HEK293 (cell line): Measurements from ENCODE around the gene TMEM14A.
A peak's percentile ranks its signal among the peaks of the same experiment; 100 is the strongest.

Experiments used
- CTCF ChIA-PET: fragments of 350-600 bp; formaldehyde crosslinking; extraction: SDS; loops from one replicate; lab custom pipeline; 2021; ENCODE audit warnings: antibody characterized with exemption; lab: Yijun Ruan, JAX
- POLR2A ChIA-PET: fragments of 300-600 bp; formaldehyde crosslinking; extraction: SDS; loops from one replicate; lab custom pipeline; 2020; ENCODE audit warnings: antibody characterized with exemption, inconsistent platforms; lab: Yijun Ruan, JAX
- H3K27ac ChIP-seq: fragments of 200-500 bp; sonication (Bioruptor generic); 2 replicates; pipeline ENCODE4 v1.5.1; 2014; ENCODE audit warnings: low read depth, low read length, control low read depth, inconsistent platforms; ENCODE audit errors: extremely low read depth
- H3K36me3 ChIP-seq, 2 experiments: fragments of 200-500 bp in 1 of 2; sonication (Bioruptor generic) in 1 of 2; 1 replicate in 1 of 2; 2 replicates in 1 of 2; pipeline ENCODE4 v1.5.1; 2014 to 2017; ENCODE audit warnings: inconsistent platforms in 2 of 2, low read length in 2 of 2; ENCODE audit not compliant: control insufficient read depth in 2 of 2, insufficient read depth in 1 of 2
- H3K4me1 ChIP-seq: fragments of 200-500 bp; sonication (Bioruptor generic); 2 replicates; pipeline ENCODE4 v1.5.1; 2014; ENCODE audit warnings: mild to moderate bottlenecking, low read length, inconsistent platforms; ENCODE audit not compliant: control insufficient read depth, insufficient read depth
- H3K4me3 ChIP-seq: 2 replicates; pipeline ENCODE4 v1.5.1; 2011; ENCODE audit warnings: low read depth, mild to moderate bottlenecking, control low read depth, low read length, moderate library complexity
- H3K9me3 ChIP-seq: fragments of 200-500 bp; sonication (Bioruptor generic); 2 replicates; pipeline ENCODE4 v1.5.1; 2014; ENCODE audit warnings: low read depth, low read length, inconsistent platforms; ENCODE audit not compliant: control insufficient read depth, insufficient read depth
- BCL6B ChIP-seq: fragments of 450-650 bp; formaldehyde crosslinking; IDR thresholded peaks from 2 replicates; pipeline ENCODE4 v1.5.1; 2017; ENCODE audit warnings: missing biosample characterization, missing genetic modification characterization
- CTCF ChIP-seq: fragments of 450-650 bp; formaldehyde crosslinking; IDR thresholded peaks from 2 replicates; pipeline ENCODE4 v1.5.1; 2016; ENCODE audit warnings: missing biosample characterization, missing genetic modification characterization
- PRDM6 ChIP-seq: fragments of 450-650 bp; formaldehyde crosslinking; IDR thresholded peaks from 2 replicates; pipeline ENCODE4 v1.5.1; 2017; ENCODE audit warnings: missing biosample characterization, missing genetic modification characterization
- REST ChIP-seq: fragments of 450-650 bp; formaldehyde crosslinking; IDR thresholded peaks from 2 replicates; pipeline ENCODE4 v1.5.1; 2016; ENCODE audit warnings: missing biosample characterization, missing genetic modification characterization
- TRIM28 ChIP-seq: IDR thresholded peaks from 2 replicates; pipeline ENCODE4 v1.6.1; 2011; ENCODE audit warnings: low read length, control low read depth, borderline replicate concordance
- ZBTB44 ChIP-seq: fragments of 450-650 bp; IDR thresholded peaks from 2 replicates; pipeline ENCODE4 v1.5.1; 2018; ENCODE audit warnings: missing biosample characterization, mild to moderate bottlenecking, missing genetic modification characterization
- ZEB2 ChIP-seq: fragments of 450-650 bp; formaldehyde crosslinking; IDR thresholded peaks from 2 replicates; pipeline ENCODE4 v1.5.1; 2016; ENCODE audit warnings: missing biosample characterization, missing genetic modification characterization
- ZNF24 ChIP-seq: fragments of 450-650 bp; formaldehyde crosslinking; IDR thresholded peaks from 2 replicates; pipeline ENCODE4 v1.5.1; 2016; ENCODE audit warnings: missing biosample characterization, missing genetic modification characterization
- ZNF324 ChIP-seq: fragments of 450-650 bp; formaldehyde crosslinking; IDR thresholded peaks from 2 replicates; pipeline ENCODE4 v1.5.1; 2016; ENCODE audit warnings: missing biosample characterization, missing genetic modification characterization
- ZNF501 ChIP-seq: fragments of 450-650 bp; formaldehyde crosslinking; IDR thresholded peaks from 2 replicates; pipeline ENCODE4 v1.5.1; 2016; ENCODE audit warnings: missing biosample characterization, missing genetic modification characterization
- ZNF518A ChIP-seq: fragments of 450-650 bp; formaldehyde crosslinking; conservative IDR thresholded peaks from 2 replicates; pipeline ENCODE4 v1.5.1; 2016; ENCODE audit warnings: low read depth, missing biosample characterization, missing genetic modification characterization
- ZNF639 ChIP-seq: fragments of 450-650 bp; formaldehyde crosslinking; IDR thresholded peaks from 2 replicates; pipeline ENCODE4 v1.5.1; 2016; ENCODE audit warnings: missing biosample characterization, missing genetic modification characterization
- ZNF664 ChIP-seq: fragments of 450-650 bp; formaldehyde crosslinking; IDR thresholded peaks from 2 replicates; pipeline ENCODE4 v1.5.1; 2016; ENCODE audit warnings: missing biosample characterization, missing genetic modification characterization
- ZSCAN23 ChIP-seq: fragments of 450-650 bp; formaldehyde crosslinking; IDR thresholded peaks from 2 replicates; pipeline ENCODE4 v1.5.1; 2016; ENCODE audit warnings: missing biosample characterization, missing genetic modification characterization

The TMEM14A gene

GRCh38 chr6:52663120-52663935 lies 7.6 kb upstream of the TMEM14A start (continued):
- TF ChIP-seq REST (tag by site-specific recombination) (no peak), ZSCAN23 (tag by site-specific recombination) (no peak), ZBTB44 (tag by site-specific recombination) (0 out of 2 replicates have a peak, but pooled peaks have one; percentile 30), PRDM6 (tag by site-specific recombination) (no peak), ZNF518A (tag by site-specific recombination) (0 out of 2 replicates have a peak, but pooled peaks have one; percentile 13), ZNF501 (no peak; the same call in 1 of the 2 replicates), TRIM28 (peak; percentile 84; the same call in 1 of the 2 replicates)

GRCh38 chr6:52663936-52664185 lies 7.1 kb upstream of the TMEM14A start:
- peaks cover 10% of the 10 kb centered on the region; the same call in 1 of the 2 replicates for H3K4me1 ChIP-seq
- H3K4me3 ChIP-seq, result peak overlapping the region; percentile 52
- no peaks in the 10 kb centered on the region for H3K9me3 ChIP-seq
- CTCF ChIA-PET, result interaction anchor here (0.5 to 4.3 kb wide), 25 partner anchors 8 to 765 kb away, joined by 3 to 104 read pairs (median 5); partner anchors contain the start of gene EFHC1
- POLR2A ChIA-PET, result interaction anchor here (2.9 kb wide), 1 partner anchor 244 kb away, joined by 10 read pairs; the partner anchor contains the start of gene EFHC1
- peaks cover 0 to 20% of the 10 kb centered on the region in 2 experiments; a peak in 2 of 3 replicates for H3K36me3 ChIP-seq
- peak overlapping the region; percentile 42; the same call in 1 of the 2 replicates for H3K27ac ChIP-seq
- TF ChIP-seq CTCF (tag by site-specific recombination) (peak; percentile 9; the same call in 1 of the 2 replicates), ZNF324 (tag by site-specific recombination) (peak; percentile 36; the same call in 1 of the 2 replicates), ZNF664 (tag by site-specific recombination) (0 out of 2 replicates have a peak, but pooled peaks have one; percentile 14), ZNF639 (tag by site-specific recombination) (peak; percentile 25; the same call in 1 of the 2 replicates), BCL6B (tag by site-specific recombination) (no peak), ZEB2 (0 out of 2 replicates have a peak, but pooled peaks have one; percentile 46), ZNF24 (0 out of 2 replicates have a peak, but pooled peaks have one; percentile 32)
